ENCODE results near the gene RPS24. TPM values are rescaled to one million over a fixed set of nuclear protein-coding genes. Genes with fewer than 3 reads are reported as not detected.

RPS24 gene
- total and polyA plus RNA-seq, 9 of the 15 experiments (the other 6 are each of a cell fraction or from before 2014, with no cell fraction given): 1,947 to 7,307 (median 5,944) TPM

- TF ChIP-seq BRF2 (IDR thresholded peaks at IDR 0.05; ENCODE audit: borderline replicate concordance, insufficient read depth, insufficient read length) (no peak), ZNF140 (CRISPR knock-in tag; IDR thresholded peaks at IDR 0.05) (no peak), ZNF584 (CRISPR knock-in tag; IDR thresholded peaks at IDR 0.05; ENCODE audit: low read depth) (no peak), ARID3A (IDR thresholded peaks at IDR 0.05; ENCODE audit: borderline replicate concordance, low read depth, low read length) (no peak; the same call in 1 of the 2 replicates), C11orf30 (IDR thresholded peaks at IDR 0.05; ENCODE audit: low read depth) (0 out of 2 replicates have a peak, but pooled peaks have one; percentile 5), HCFC1 (IDR thresholded peaks at IDR 0.05; ENCODE audit: low read depth, low read length) (peak; percentile 62), BRD4 (IDR thresholded peaks at IDR 0.05) (peak; percentile 97), ZNF282 (CRISPR knock-in tag; IDR thresholded peaks at IDR 0.05) (no peak), ZNF133 (CRISPR knock-in tag; IDR thresholded peaks at IDR 0.05) (no peak), IRF1 (CRISPR knock-in tag; IDR thresholded peaks at IDR 0.05; ENCODE audit: borderline replicate concordance) (no peak), ZBTB33 (CRISPR knock-in tag; IDR thresholded peaks at IDR 0.05) (0 out of 2 replicates have a peak, but pooled peaks have one; percentile 10), KDM5B (IDR thresholded peaks at IDR 0.05; ENCODE audit: insufficient replicate concordance, low read depth, low read length) (peak; percentile 99), FOXP1 (CRISPR knock-in tag; IDR thresholded peaks at IDR 0.05) (peak; percentile 94), PHB2 (IDR thresholded peaks at IDR 0.05; ENCODE audit: low read depth) (no peak), HDAC6 (IDR thresholded peaks at IDR 0.05; ENCODE audit: low read depth, low read length) (peak; percentile 56; the same call in 1 of the 2 replicates), ARNT (IDR thresholded peaks at IDR 0.05) (no peak), TRIM24 (IDR thresholded peaks at IDR 0.05) (peak in 1 of 2 experiments; percentile 62; a peak in 2 of 4 replicates), ASH1L (IDR thresholded peaks at IDR 0.05; ENCODE audit: borderline replicate concordance, low read depth, partially characterized antibody) (no peak), PPARD (CRISPR knock-in tag; IDR thresholded peaks at IDR 0.05) (no peak), RCOR1 (IDR thresholded peaks at IDR 0.05; ENCODE audit: borderline replicate concordance in 1 of 2, low read depth in 2 of 2, low read length in 2 of 2) (no peak; a peak in 1 of 4 replicates), EHMT2 (IDR thresholded peaks at IDR 0.05) (no peak), ZNF263 (CRISPR knock-in tag; IDR thresholded peaks at IDR 0.05; ENCODE audit: borderline replicate concordance) (peak; percentile 72; the same call in 1 of the 2 replicates), PHF21A (IDR thresholded peaks at IDR 0.05; ENCODE audit: borderline replicate concordance, low read depth) (peak; percentile 76; the same call in 1 of the 2 replicates)
These were observed at the start of gene RPS24 (continued) for GRCh38 chr10:78033637-78034470.

Data from K562 (cell line).